K562 (cell line): Measurements from ENCODE around the gene BCAN. TPM values are rescaled to one million over a fixed set of nuclear protein-coding genes. Genes with fewer than 3 reads are reported as not detected.
A peak's percentile ranks its signal among the peaks of the same experiment; 100 is the strongest.

Source experiments
- ATAC-seq: fragments of 200-7000 bp; cut with Tn5 transposase; 3 replicates; pipeline ENCODE4 v1.9.1; 2020; ENCODE audit warnings: moderate library complexity
- BruUV-seq: library from RNA; stranded (reverse); fragments of 400-500 nt; replicated peaks from 2 replicates; lab custom pipeline; 2021; lab: Mats Ljungman, UMichigan
- CTCF ChIA-PET: fragments of 300-600 bp; formaldehyde crosslinking; extraction: SDS; loops from one replicate; lab custom pipeline; 2021; ENCODE audit warnings: low intra/inter-chr PET ratio; lab: Yijun Ruan, JAX
- POLR2A ChIA-PET: fragments of 300-600, 350-650 bp; sonication (Branson Sonifier 250); formaldehyde crosslinking; extraction: SDS; loops from one replicate; lab custom pipeline; 2021; ENCODE audit warnings: antibody characterized with exemption, inconsistent platforms; lab: Yijun Ruan, JAX
- DNase-seq, 4 experiments: peaks; one replicate each; pipeline versions ENCODE4 v3.0.0 to v3.0.0-alpha.2; 2011 to 2018; ENCODE audit warnings: low spot score in 3 of 4, mixed read lengths in 3 of 4; ENCODE audit errors: extremely low read depth in 1 of 4
- FAIRE-seq: peaks from 2 replicates; lab custom pipeline; 2011; peaks lifted over from hg19 to GRCh38; lab: Jason Lieb, UNC
- H2AFZ ChIP-seq: 2 replicates; pipeline ENCODE4 v1.6.0; 2011; ENCODE audit warnings: low read depth, low read length, control low read depth, inconsistent platforms
- H3K27ac ChIP-seq: fragments of 200-600 bp; 3 replicates; pipeline ENCODE4 v1.8.0; 2011; ENCODE audit warnings: low read depth, mild to moderate bottlenecking, control low read depth, inconsistent platforms, low read length, moderate library complexity, mixed read lengths; ENCODE audit errors: extremely low read depth
- H3K27me3 ChIP-seq, 2 experiments: fragments of 300-600 bp in 1 of 2; 2 replicates in 1 of 2; 3 replicates in 1 of 2; pipeline versions ENCODE4 v1.6.0 to v1.8.0; 2011; ENCODE audit warnings: inconsistent platforms in 2 of 2, low read length in 2 of 2, mild to moderate bottlenecking in 1 of 2, mixed read lengths in 1 of 2, moderate library complexity in 1 of 2; ENCODE audit not compliant: control insufficient read depth in 2 of 2, insufficient read depth in 2 of 2
- H3K36me3 ChIP-seq: fragments of 300-600 bp; 3 replicates; pipeline ENCODE4 v1.8.0; 2011; ENCODE audit warnings: mild to moderate bottlenecking, low read length, inconsistent platforms; ENCODE audit not compliant: control insufficient read depth, insufficient read depth
- H3K4me1 ChIP-seq, 2 experiments: fragments of 200-600 bp in 1 of 2; replicated peaks in 1 of 2; 2 replicates in 1 of 2; 3 replicates in 1 of 2; pipeline versions ENCODE4 v1.5.1 to v1.8.0; 2011; ENCODE audit warnings: inconsistent platforms in 2 of 2, low read length in 2 of 2, mild to moderate bottlenecking in 1 of 2, mixed read lengths in 1 of 2, moderate library complexity in 1 of 2; ENCODE audit not compliant: control insufficient read depth in 2 of 2, insufficient read depth in 2 of 2
- H3K4me2 ChIP-seq: 2 replicates; pipeline ENCODE4 v1.6.1; 2011; ENCODE audit warnings: low read length, control low read depth, inconsistent platforms, mixed read lengths; ENCODE audit not compliant: insufficient read depth
- H3K4me3 ChIP-seq: fragments of 200-600 bp; sonication (generic), shearing (Covaris generic); 2 replicates; pipeline ENCODE4 v1.5.1; 2016; ENCODE audit warnings: control low read depth, inconsistent platforms
- H3K79me2 ChIP-seq: fragments of 200-600 bp; 3 replicates; pipeline ENCODE4 v1.8.0; 2011; ENCODE audit warnings: low read length, inconsistent platforms; ENCODE audit not compliant: control insufficient read depth, insufficient read depth
- H3K9ac ChIP-seq, 2 experiments: 2 replicates each; pipeline versions ENCODE4 v1.6.0 to v1.6.1; 2011; ENCODE audit warnings: low read depth in 2 of 2, low read length in 2 of 2, control low read depth in 1 of 2, inconsistent platforms in 1 of 2, mild to moderate bottlenecking in 1 of 2, mixed read lengths in 1 of 2; ENCODE audit not compliant: insufficient read depth in 1 of 2
- H3K9me1 ChIP-seq: one replicate; pipeline ENCODE4 v1.6.0; 2011; ENCODE audit warnings: inconsistent platforms, mild to moderate bottlenecking, low read length, moderate library complexity; ENCODE audit not compliant: control insufficient read depth, insufficient read depth
- H3K9me3 ChIP-seq: replicated peaks from 2 replicates; pipeline ENCODE4 v1.5.1; 2011; ENCODE audit warnings: low read depth, low read length, inconsistent platforms; ENCODE audit not compliant: control insufficient read depth, insufficient read depth
- H4K20me1 ChIP-seq: replicated peaks from 2 replicates; pipeline ENCODE4 v1.6.1; 2011; ENCODE audit warnings: low read length, inconsistent platforms, mixed read lengths; ENCODE audit not compliant: control insufficient read depth, insufficient read depth
- FOXK1 ChIP-seq: sonication (generic); formaldehyde crosslinking; IDR thresholded peaks from 2 replicates; pipeline ENCODE4 v1.8.0; 2022; ENCODE audit warnings: missing genetic modification reagents, mild to moderate bottlenecking, borderline replicate concordance
- HDAC3 ChIP-seq: fragments of 450-650 bp; IDR thresholded peaks from 2 replicates; pipeline ENCODE4 v1.6.1; 2018; ENCODE audit warnings: borderline replicate concordance, mild to moderate bottlenecking, moderate library complexity; ENCODE audit not compliant: partially characterized antibody
- LCOR ChIP-seq: sonication (generic); formaldehyde crosslinking; IDR thresholded peaks from 2 replicates; pipeline ENCODE4 v1.8.0; 2022; ENCODE audit warnings: mild to moderate bottlenecking, missing genetic modification reagents
- NFE2 ChIP-seq: IDR thresholded peaks from 2 replicates; pipeline ENCODE4 v1.6.1; 2014; ENCODE audit warnings: antibody characterized with exemption, low read depth
- NFIX ChIP-seq: fragments of 250-450 bp; sonication (Bioruptor Pico); IDR thresholded peaks from 2 replicates; pipeline ENCODE4 v1.4.0; 2020; ENCODE audit warnings: low read depth, mild to moderate bottlenecking, moderate library complexity
- POLR2G ChIP-seq: fragments of 200-400 bp; formaldehyde crosslinking; IDR thresholded peaks from 2 replicates; pipeline ENCODE4 v1.6.1; 2017; ENCODE audit warnings: low read depth, mild to moderate bottlenecking, antibody characterized with exemption, low read length, moderate library complexity
- SPI1 ChIP-seq: IDR thresholded peaks from 2 replicates; pipeline ENCODE4 v1.6.1; 2011; ENCODE audit warnings: low read depth, low read length, control low read depth, borderline replicate concordance
- ZNF253 ChIP-seq: fragments of 250-450 bp; sonication (Bioruptor Pico); conservative IDR thresholded peaks from 2 replicates; pipeline ENCODE4 v1.6.1; 2021; ENCODE audit warnings: mild to moderate bottlenecking
- ZNF785 ChIP-seq: fragments of 250-450 bp; sonication (Bioruptor Pico); IDR thresholded peaks from 2 replicates; pipeline ENCODE4 v1.4.0; 2020; ENCODE audit warnings: mild to moderate bottlenecking
- ZSCAN32 ChIP-seq: fragments of 450-650 bp; formaldehyde crosslinking; IDR thresholded peaks from 2 replicates; pipeline ENCODE4 v1.4.0; 2020; ENCODE audit warnings: mild to moderate bottlenecking, moderate library complexity
- WGBS: fragments of 100-300 bp; shearing (Covaris generic); methylation state at CpG from one replicate; pipeline ENCODE4 v1.1.6; 2016; ENCODE audit warnings: low coverage, mixed read lengths; ENCODE audit not compliant: insufficient coverage; ENCODE audit errors: missing lambda C conversion rate; 5-methylcytosine and 5-hydroxymethylcytosine counted together
- in situ Hi-C: fragments of 300-500 bp; cut with MboI; formaldehyde crosslinking; loops from 4 replicates; pipeline ENCODE4 v1.15.0; 2018; ENCODE audit warnings: inconsistent platforms, mixed read lengths
- intact Hi-C: fragments of 100-400 bp; cut with micrococcal nuclease; formaldehyde crosslinking; loops from 2 replicates; pipeline ENCODE4 v1.14.2; 2022
- polyA plus RNA-seq, 8 experiments: library from polyadenylated mRNA; depleted of rRNA in 4 of 8; stranded (reverse) in 5 of 8; unstranded in 3 of 8; fragments of >200 nt; fragmentation: Nextera tagmentation in 2 of 8; fragmentation: Illumina TruSeq in 1 of 8; extraction: Ambion mirVana in 2 of 8; extraction: Trizol in 1 of 8; gene quantifications; 2 replicates each; pipeline versions ENCODE4 v1.2.1 to v1.2.3, GENCODE V29; 2011 to 2014; ENCODE audit warnings: inconsistent platforms in 1 of 8, missing spikeins in 1 of 8
- total RNA-seq, 7 experiments: library from RNA; depleted of rRNA in 6 of 7; stranded (reverse); fragments of >200 nt in 6 of 7; fragmentation: Illumina TruSeq in 2 of 7; extraction: Trizol in 2 of 7; gene quantifications; 2 replicates each; pipeline versions ENCODE4 v1.2.1 to v1.2.3, GENCODE V29; 2011 to 2021; ENCODE audit warnings: low replicate concordance in 1 of 7
- TF ChIP-seq, protein P1 (sequence below): sonication (generic); formaldehyde crosslinking; IDR thresholded peaks from 2 replicates; pipeline ENCODE4 v1.8.1; 2023; ENCODE audit warnings: mild to moderate bottlenecking, missing genetic modification reagents, moderate library complexity
- TF ChIP-seq, protein P2 (sequence below): fragments of 450-650 bp; formaldehyde crosslinking; IDR thresholded peaks from 2 replicates; pipeline ENCODE4 v1.4.0; 2022; ENCODE audit warnings: missing genetic modification characterization

Gene BCAN
- total and polyA plus RNA-seq, 9 of the 15 experiments (the other 6 are each of a cell fraction or from before 2014, with no cell fraction given), result 0.04 to 0.33 (median 0.14) TPM; not detected in 5

DNA sequence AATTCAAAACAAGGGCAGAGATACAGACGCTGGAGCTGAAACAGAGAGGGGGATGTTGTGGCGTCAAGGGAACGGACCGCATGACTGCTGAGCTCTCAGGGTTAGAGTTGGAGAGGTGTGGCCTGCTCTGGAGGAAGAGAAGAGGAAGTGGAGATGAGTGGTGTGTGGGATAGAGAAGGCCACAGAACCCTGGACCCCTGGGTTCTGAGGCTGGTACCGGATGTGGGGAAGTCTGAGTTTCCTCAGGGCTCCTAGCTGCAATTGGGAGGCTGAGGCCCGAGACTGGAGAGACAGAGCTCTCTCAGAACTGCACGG, 1.8 kb downstream of the BCAN start:
- CTCF ChIA-PET, result no interaction called here
- H3K9ac ChIP-seq, result peak overlapping the region in 1 of 2 experiments; percentile 43; a peak in 1 of 4 replicates
- WGBS, result 71% methylated on average over 7 of the region's 7 CpGs
- FAIRE-seq, result no peak
- DNase-seq, result no peak
- no peak for ATAC-seq
- no peaks in the 10 kb centered on the region for H3K79me2 ChIP-seq
- POLR2A ChIA-PET, result interaction anchor here (0.5 to 3.4 kb wide), 8 partner anchors 8 to 172 kb away, joined by 3 to 21 read pairs (median 4); no protein-coding TSS in a partner anchor
- H3K27ac ChIP-seq, result no peak overlapping the region
- H3K9me1 ChIP-seq, result no peaks in the 10 kb centered on the region
- peaks cover 0 to 30% of the 10 kb centered on the region in 2 experiments; a peak in 2 of 5 replicates for H3K4me1 ChIP-seq
- H4K20me1 ChIP-seq, result peaks cover 48% of the 10 kb centered on the region
- intact Hi-C loops, result no loop called here
- peaks cover 46% of the 10 kb centered on the region for H3K36me3 ChIP-seq
- in situ Hi-C loops, result no loop called here
- H3K27me3 ChIP-seq, result no peaks in the 10 kb centered on the region
- no TSS peak for BruUV-seq
- no peak overlapping the region for H3K4me3 ChIP-seq
- no peak overlapping the region for H2AFZ ChIP-seq
- H3K4me2 ChIP-seq, result no peak overlapping the region
- peak; percentile 86 for TF ChIP-seq SPI1
- no peak for TF ChIP-seq ZNF253 (CRISPR knock-in tag)
- TF ChIP-seq, protein P1, sequence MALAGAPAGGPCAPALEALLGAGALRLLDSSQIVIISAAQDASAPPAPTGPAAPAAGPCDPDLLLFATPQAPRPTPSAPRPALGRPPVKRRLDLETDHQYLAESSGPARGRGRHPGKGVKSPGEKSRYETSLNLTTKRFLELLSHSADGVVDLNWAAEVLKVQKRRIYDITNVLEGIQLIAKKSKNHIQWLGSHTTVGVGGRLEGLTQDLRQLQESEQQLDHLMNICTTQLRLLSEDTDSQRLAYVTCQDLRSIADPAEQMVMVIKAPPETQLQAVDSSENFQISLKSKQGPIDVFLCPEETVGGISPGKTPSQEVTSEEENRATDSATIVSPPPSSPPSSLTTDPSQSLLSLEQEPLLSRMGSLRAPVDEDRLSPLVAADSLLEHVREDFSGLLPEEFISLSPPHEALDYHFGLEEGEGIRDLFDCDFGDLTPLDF (CRISPR knock-in tag), result no peak
- no peak for TF ChIP-seq ZSCAN32
- TF ChIP-seq ZNF785 (CRISPR knock-in tag), result no peak
- TF ChIP-seq, protein P2, sequence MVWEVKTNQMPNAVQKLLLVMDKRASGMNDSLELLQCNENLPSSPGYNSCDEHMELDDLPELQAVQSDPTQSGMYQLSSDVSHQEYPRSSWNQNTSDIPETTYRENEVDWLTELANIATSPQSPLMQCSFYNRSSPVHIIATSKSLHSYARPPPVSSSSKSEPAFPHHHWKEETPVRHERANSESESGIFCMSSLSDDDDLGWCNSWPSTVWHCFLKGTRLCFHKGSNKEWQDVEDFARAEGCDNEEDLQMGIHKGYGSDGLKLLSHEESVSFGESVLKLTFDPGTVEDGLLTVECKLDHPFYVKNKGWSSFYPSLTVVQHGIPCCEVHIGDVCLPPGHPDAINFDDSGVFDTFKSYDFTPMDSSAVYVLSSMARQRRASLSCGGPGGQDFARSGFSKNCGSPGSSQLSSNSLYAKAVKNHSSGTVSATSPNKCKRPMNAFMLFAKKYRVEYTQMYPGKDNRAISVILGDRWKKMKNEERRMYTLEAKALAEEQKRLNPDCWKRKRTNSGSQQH (CRISPR knock-in tag), result no peak
- 0 out of 2 replicates have a peak, but pooled peaks have one; percentile 26 for TF ChIP-seq POLR2G
- TF ChIP-seq NFE2, result no peak
- 0 out of 2 replicates have a peak, but pooled peaks have one; percentile 12 for TF ChIP-seq LCOR (CRISPR knock-in tag)
- TF ChIP-seq HDAC3, result no peak
- no peak for TF ChIP-seq NFIX (CRISPR knock-in tag)
- no peak for TF ChIP-seq FOXK1
- no peaks in the 10 kb centered on the region for H3K9me3 ChIP-seq
